ENCODE measurements around the gene PNN. TPM values are rescaled to one million over a fixed set of nuclear protein-coding genes. Genes with fewer than 3 reads are reported as not detected.

The PNN gene
- total and polyA plus RNA-seq, 10 of the 15 experiments (the other 5 are each of a cell fraction or from before 2014, with no cell fraction given) = 44.2 to 166 (median 91.0) TPM

DNA sequence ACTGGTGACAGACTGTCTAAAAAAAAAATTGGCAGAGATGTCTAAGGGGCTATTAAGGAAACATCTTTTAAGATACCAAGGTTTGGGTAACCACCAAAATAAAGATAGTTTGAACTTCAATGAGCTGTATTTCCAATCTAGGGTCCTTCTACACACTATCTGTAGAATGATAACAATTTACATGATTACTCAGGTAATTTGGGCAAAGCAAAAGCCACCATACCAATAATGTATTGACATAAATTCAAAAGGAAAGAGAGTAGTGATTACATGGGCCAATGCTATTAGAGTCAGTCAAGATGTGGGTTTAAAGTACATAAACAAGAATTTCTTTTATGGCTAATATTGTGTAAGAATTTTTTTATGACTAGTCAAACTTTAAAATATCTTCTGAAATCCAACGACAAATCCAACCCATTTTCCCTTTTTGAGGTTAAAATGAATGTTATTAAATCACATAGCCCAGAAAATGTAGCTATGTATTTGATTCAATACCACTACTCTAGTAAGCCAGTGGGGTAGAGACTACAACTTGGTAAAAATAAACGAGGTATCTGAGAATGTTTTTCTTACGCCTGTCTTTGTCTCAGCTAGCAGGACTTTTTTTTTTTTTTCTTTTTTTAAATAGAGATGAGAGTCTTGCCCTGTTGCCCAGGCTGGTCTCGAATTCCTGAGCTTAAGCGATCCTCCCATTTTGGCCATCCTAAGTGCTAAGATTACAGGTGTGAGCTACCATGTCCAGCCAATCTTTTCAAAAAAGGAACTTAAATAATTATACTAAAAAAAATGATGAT, 10.4 kb downstream of the PNN start:
- ChIA-PET POLR2A (interaction anchor here (0.5 to 1.2 kb wide), 3 partner anchors 15 to 87 kb away, joined by 4 to 5 read pairs (median 4); partner anchors contain the start of gene TRAPPC6B), CTCF (interaction anchor here (0.9 to 1.1 kb wide), 2 partner anchors 46 to 191 kb away, joined by 3 read pairs; no protein-coding TSS in a partner anchor)

More for the DNA sequence above, 10.4 kb downstream of the PNN start:
- no peak overlapping the region for H3K4me2 ChIP-seq (ENCODE audit: control insufficient read depth, insufficient read depth)
- no TSS peak for BruUV-seq (replicated peaks)
- RAD21 ChIA-PET (ENCODE audit: unreplicated experiment) = no interaction called here
- 76% methylated on average over 5 of the region's 5 CpGs for WGBS (ENCODE audit: insufficient coverage, insufficient replicate concordance, low lambda C conversion rate, missing lambda C conversion rate)
- FAIRE-seq (no peak), DNase-seq (ENCODE audit: low read depth, low spot score) (no peak), ATAC-seq (no peak)
- in situ Hi-C loops (cut with MboI) = no loop called here
- H3K4me3 ChIP-seq = no peak overlapping the region
- no peaks in the 10 kb centered on the region for H3K27me3 ChIP-seq (replicated peaks in 1 of 2; ENCODE audit: control insufficient read depth in 2 of 2, insufficient read depth in 2 of 2, low read length in 1 of 2)
- no peak overlapping the region for H3K9ac ChIP-seq (ENCODE audit: control insufficient read depth, insufficient read depth, low read length)
- intact Hi-C loops (cut with micrococcal nuclease; ENCODE audit: unreplicated experiment) = no loop called here
- peaks cover 8 to 21% of the 10 kb centered on the region in 2 experiments for H3K36me3 ChIP-seq (ENCODE audit: control insufficient read depth in 2 of 2, insufficient read depth in 2 of 2, low read length in 1 of 2)
- H3K27ac ChIP-seq (ENCODE audit: control insufficient read depth, insufficient read depth) = no peak overlapping the region
- no peak overlapping the region for H2AFZ ChIP-seq (ENCODE audit: control insufficient read depth, low read depth, low read length)
- H3K79me2 ChIP-seq (ENCODE audit: control insufficient read depth, insufficient read depth, low read length) = peaks cover 2% of the 10 kb centered on the region
- SMC1A ChIA-PET (ENCODE audit: uncharacterized antibody, unreplicated experiment) = interaction anchor here (0.9 to 1.2 kb wide), 3 partner anchors 15 to 66 kb away, joined by 3 to 6 read pairs (median 4); partner anchors contain the start of gene TRAPPC6B
- TF ChIP-seq PML (IDR thresholded peaks at IDR 0.05; ENCODE audit: low read length) = peak; percentile 32; the same call in 1 of the 2 replicates
- TF ChIP-seq MXI1 (IDR thresholded peaks at IDR 0.05; ENCODE audit: low read depth, low read length) = no peak
- peak; percentile 59; the same call in 1 of the 2 replicates for TF ChIP-seq POLR2AphosphoS5 (IDR thresholded peaks at IDR 0.05; ENCODE audit: low read length)
- no peak for TF ChIP-seq KDM1A (IDR thresholded peaks at IDR 0.05; ENCODE audit: borderline replicate concordance)
- TF ChIP-seq MTA3 (IDR thresholded peaks at IDR 0.05; ENCODE audit: borderline replicate concordance, low read length) = 0 out of 2 replicates have a peak, but pooled peaks have one; percentile 1
- TF ChIP-seq CBFB (IDR thresholded peaks at IDR 0.05; ENCODE audit: low read depth) = 0 out of 2 replicates have a peak, but pooled peaks have one; percentile 12
- TF ChIP-seq, protein P1, sequence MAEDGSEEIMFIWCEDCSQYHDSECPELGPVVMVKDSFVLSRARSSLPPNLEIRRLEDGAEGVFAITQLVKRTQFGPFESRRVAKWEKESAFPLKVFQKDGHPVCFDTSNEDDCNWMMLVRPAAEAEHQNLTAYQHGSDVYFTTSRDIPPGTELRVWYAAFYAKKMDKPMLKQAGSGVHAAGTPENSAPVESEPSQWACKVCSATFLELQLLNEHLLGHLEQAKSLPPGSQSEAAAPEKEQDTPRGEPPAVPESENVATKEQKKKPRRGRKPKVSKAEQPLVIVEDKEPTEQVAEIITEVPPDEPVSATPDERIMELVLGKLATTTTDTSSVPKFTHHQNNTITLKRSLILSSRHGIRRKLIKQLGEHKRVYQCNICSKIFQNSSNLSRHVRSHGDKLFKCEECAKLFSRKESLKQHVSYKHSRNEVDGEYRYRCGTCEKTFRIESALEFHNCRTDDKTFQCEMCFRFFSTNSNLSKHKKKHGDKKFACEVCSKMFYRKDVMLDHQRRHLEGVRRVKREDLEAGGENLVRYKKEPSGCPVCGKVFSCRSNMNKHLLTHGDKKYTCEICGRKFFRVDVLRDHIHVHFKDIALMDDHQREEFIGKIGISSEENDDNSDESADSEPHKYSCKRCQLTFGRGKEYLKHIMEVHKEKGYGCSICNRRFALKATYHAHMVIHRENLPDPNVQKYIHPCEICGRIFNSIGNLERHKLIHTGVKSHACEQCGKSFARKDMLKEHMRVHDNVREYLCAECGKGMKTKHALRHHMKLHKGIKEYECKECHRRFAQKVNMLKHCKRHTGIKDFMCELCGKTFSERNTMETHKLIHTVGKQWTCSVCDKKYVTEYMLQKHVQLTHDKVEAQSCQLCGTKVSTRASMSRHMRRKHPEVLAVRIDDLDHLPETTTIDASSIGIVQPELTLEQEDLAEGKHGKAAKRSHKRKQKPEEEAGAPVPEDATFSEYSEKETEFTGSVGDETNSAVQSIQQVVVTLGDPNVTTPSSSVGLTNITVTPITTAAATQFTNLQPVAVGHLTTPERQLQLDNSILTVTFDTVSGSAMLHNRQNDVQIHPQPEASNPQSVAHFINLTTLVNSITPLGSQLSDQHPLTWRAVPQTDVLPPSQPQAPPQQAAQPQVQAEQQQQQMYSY (CRISPR knock-in tag; IDR thresholded peaks at IDR 0.05) = no peak
- no peaks in the 10 kb centered on the region for H3K9me3 ChIP-seq (replicated peaks; ENCODE audit: control insufficient read depth, insufficient read depth, low read length)
- no peaks in the 10 kb centered on the region for H3K4me1 ChIP-seq (ENCODE audit: control insufficient read depth, insufficient read depth, low read length)
- no peaks in the 10 kb centered on the region for H4K20me1 ChIP-seq (ENCODE audit: control insufficient read depth, insufficient read depth)

All from GM12878 (cell line).